GM10266 (cell line): ENCODE data around the gene RAB15.

Experiments
- DNase-seq: peaks from one replicate; pipeline ENCODE4 v3.0.0; 2012; ENCODE audit errors: extremely low spot score
- CTCF ChIP-seq: IDR thresholded peaks from 2 replicates; pipeline ENCODE4 v1.5.1; 2012; ENCODE audit warnings: mild to moderate bottlenecking, low read depth; ENCODE audit not compliant: control insufficient read depth, insufficient read depth; ENCODE audit errors: missing control alignments

Gene RAB15

GRCh38 chr14:64952598-64953309 is 19.4 kb downstream of the RAB15 start:
- TF ChIP-seq CTCF = peak; percentile 40
- DNase-seq = peak; percentile 69

GRCh38 chr14:64951724-64952123 is 20.4 kb downstream of the RAB15 start:
- no peak for TF ChIP-seq CTCF
- DNase-seq = no peak

- DNase-seq = no peak
- no peak for TF ChIP-seq CTCF
Measured at GRCh38 chr14:64951291-64951690, 20.8 kb downstream of the RAB15 start.

GRCh38 chr14:64950889-64951288 is 21.2 kb downstream of the RAB15 start:
- no peak for DNase-seq
- no peak for TF ChIP-seq CTCF

GRCh38 chr14:64948612-64949210 is 23.4 kb downstream of the RAB15 start:
- no peak for DNase-seq

GRCh38 chr14:64947710-64948611 is 24.2 kb downstream of the RAB15 start:
- no peak for TF ChIP-seq CTCF
- no peak for DNase-seq

More at GRCh38 chr14:64948612-64949210, 23.4 kb downstream of the RAB15 start:
- no peak for TF ChIP-seq CTCF
